ENCODE data around the gene VANGL2.

VANGL2 gene

DNA sequence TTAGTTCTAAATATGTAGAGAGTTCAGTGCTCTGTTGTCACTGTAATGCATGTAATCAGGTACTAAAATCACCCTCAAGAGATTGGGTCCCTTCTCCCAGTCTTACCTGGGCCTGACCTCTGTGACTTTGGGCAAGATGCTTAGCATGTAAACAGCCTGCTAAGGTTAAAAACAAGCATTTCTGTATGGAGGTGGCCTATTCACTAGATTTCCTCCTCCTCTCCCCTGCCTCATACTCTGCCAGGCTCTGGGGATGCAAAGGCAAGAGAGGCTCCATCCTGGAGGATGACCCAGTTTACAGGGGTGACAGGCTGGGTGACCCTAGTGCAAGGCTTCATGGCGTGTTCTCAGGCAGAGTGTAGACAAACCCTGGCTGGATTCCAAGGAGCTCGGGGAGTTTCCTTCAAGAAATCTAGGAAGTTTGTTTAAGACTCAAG lies 28.8 kb downstream of the VANGL2 start:
- no peak for DNase-seq

GRCh38 chr1:160429702-160430535 lies 29.6 kb downstream of the VANGL2 start:
- no peak for DNase-seq

DNA sequence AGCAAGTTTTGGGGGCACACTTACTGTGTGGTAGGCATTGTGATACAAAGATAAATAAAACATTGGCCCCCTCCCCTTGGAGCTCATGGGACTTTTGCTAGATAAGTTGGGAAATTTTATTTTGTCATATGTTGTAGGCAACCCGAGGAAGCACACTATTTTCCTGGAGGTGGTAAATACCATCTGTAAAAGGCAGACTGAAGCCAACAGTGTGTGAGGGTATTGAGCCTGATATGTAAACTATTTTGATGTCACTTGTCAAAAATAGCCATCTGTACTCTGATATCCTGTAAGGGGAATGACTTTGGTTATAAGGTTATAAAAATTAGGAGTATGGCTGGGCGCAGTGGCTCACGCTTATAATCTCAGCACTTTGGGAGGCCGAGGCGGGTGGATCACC lies 30.6 kb downstream of the VANGL2 start:
- no peak for DNase-seq

DNA sequence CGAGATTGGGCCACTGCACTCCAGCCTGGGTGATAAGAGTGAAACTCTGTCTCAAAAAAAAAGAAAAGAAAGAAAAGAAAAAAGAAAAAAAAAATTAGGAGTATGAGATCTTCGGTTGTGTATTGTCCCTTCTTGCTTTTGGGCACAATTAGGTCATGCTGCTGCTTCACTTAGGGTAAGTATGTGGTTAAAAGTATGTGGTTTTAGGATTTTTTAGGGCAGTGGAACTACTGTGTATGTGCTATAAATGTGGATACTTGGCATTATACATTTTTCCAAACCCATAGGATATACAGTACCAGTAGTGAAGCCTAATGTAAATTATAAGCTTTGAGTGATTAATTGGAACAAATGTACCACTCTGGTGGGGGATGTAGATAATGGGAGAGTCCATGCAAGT lies 31.2 kb downstream of the VANGL2 start:
- no peak for DNase-seq

DNA sequence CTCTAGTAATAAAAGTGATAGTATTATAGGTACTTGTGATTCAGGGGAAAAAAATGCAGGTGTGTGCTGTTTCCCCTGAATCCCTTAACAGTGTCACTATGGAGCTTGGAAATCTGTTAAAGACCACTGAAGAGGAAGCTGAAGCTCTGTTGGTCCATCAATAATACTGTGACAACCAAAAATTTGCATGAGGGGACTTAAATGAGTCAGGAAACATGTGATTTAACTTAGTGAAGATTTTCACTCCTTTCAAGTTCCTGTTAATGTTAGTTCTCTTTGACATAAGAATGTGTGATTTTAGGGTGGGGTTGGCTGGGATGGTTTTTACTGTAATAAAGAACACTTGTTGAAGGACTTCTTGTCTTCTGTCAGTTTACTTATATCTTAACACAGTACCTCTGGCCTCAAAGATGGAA lies 32.0 kb downstream of the VANGL2 start:
- DNase-seq, result no peak

DNA sequence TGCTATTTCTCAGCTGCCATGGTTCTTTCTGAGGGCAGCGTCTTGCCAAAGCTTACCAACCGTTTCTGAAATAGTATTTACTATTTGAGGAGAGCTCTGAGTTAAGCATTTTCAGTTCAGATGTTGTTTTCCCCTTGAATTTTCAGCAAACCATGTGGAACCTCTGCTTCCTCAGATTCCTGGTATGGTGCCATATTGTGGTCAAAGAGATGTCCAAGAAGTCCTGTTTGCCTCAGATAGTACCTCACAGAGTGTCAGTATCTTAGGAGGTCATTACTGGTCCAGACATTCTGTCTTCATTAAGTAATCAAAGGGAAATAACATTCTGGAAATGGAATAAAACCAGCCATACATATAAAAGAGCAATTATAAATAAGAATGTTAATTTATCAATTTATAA lies 36.6 kb downstream of the VANGL2 start:
- no peak for DNase-seq

GRCh38 chr1:160437432-160438316 lies 37.3 kb downstream of the VANGL2 start:
- no peak for DNase-seq

GRCh38 chr1:160438317-160438918 lies 38.1 kb downstream of the VANGL2 start:
- DNase-seq, result no peak

DNA sequence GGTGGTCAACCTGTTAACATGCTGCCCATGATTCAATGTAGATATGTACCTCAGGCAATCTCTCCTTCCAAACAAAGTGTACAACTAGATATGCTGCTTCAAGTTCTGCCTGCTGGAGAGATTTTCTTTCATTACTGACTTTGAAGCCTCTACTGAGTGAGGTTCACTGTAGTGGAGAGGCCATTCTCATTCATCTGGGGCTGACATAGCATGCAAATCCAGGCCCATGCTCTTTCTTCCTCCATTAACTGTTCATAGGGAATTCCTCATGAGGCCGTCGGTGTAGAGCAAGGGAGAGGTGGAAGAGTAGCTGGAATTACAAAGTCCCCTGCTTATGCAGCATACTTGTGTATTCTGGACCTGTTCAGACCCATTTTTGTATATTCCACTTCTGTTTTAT lies 38.6 kb downstream of the VANGL2 start:
- no peak for DNase-seq

DNA sequence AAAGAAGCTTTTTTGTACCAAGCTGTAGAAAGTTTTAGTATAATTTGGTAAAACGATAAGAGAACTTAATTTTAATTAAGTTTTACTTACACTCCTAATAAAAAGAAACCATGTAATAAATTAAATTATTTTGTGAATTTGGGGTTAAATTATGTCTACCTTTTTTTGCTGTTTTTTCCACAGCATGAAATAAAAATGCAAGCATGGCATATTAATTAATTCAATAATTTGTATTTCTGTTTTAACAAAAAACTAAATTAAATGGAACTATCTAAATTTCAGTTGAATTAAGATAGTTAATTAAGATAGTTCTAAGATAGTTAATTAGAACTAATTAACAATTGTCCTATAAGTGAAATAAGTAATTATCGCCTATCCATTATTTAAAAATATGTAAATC lies 39.4 kb downstream of the VANGL2 start:
- DNase-seq, result no peak

- no peak for DNase-seq
Observed at GRCh38 chr1:160446945-160447600, 46.7 kb downstream of the VANGL2 start.

DNA sequence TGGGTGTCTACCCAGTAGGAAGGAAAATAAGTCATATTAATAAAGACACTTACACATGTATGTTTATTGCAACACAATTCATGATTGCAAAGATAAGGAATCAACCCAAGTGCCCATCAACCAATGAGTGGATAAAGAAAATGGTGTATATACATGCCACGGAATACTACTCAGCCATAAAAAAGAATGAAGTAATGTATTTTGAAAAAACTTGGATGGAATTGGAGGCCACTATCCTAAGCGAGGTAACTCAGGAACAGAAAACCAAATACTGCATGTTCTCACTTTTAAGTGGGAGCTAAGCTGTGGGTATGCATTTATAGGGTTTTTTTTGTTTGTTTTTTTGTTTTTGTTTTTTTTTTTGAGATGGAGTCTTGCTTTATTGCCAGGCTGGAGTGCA lies 49.1 kb downstream of the VANGL2 start:
- DNase-seq, result no peak

DNA sequence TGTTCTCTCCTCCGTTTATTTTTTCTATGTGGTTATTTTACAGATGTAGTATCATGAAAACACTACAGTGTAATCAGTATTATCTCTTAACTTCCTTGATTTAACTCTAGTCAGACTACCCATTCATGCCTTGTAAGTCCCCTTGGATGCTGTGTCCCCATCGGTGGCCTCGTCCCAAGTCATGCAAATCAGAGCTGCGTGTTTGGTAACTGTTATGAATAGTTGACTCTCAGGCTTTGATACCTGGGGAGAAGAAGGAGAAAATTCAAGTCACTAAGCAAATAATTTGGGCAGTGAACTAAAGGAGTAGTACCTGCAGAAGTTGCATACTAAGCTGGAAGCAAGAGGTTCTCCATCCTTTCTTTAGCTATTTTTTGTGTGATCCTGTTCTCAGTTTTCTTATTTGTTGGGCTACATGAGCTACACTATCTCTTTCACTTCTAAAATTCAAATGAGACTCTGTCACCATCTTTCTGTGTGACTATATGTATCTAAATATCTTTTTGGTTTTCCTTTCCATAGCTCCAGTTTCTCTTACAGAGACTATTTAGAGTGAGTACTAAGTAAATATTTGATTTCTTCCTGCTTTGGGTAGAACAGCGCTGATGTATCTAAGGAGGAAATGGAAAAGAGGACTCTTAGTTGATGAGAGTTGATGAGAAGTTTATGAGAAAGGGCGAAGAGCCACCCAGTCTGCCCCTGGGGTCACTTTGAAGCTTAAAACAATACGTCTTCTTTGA lies 50.9 kb downstream of the VANGL2 start:
- no peak for DNase-seq

- no peak for DNase-seq
Observed at GRCh38 chr1:160451859-160452232, 51.5 kb downstream of the VANGL2 start.

DNA sequence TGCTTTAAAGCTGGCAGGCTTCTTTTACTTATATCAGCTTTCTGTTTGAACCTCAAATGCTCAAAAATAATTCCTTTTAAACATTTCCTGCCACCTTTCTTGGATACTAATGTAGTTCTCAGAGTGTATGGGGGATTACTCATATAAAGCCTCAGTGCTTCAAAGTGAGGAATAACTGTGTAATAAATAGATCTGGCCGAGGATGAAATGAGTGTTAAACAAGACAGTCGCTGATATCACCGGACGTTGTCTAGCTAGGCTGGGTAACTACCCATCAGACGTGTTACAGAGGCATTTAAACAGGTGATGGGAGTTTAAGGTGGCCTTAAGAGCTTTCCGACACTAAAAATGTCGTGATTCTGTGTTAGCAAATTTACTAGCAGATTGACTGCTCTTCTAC lies 53.1 kb downstream of the VANGL2 start:
- DNase-seq, result no peak

- no peak for DNase-seq
Observed at GRCh38 chr1:160454371-160455152, 54.2 kb downstream of the VANGL2 start.

- DNase-seq, result no peak
Observed at GRCh38 chr1:160455153-160455517, 54.8 kb downstream of the VANGL2 start.

DNA sequence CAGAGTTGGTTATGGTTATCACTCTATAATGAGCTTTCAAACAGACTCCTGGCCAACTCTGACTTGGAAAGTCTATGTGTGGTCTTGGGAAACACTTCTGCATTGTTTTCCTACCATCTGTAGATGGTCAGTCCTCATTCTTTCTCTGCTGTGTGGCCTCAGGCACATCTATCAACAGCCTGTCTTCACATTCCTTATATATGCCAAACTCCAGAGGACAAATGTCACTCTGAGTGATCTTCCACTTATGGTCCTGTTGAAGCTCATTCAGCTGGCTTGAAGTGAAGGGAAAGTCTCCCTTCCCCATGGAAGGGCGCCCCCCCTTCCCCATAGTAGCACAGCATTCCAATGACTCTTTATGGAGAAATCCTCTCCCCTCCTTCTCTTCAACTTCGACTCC lies 58.7 kb downstream of the VANGL2 start:
- no peak for DNase-seq

DNA sequence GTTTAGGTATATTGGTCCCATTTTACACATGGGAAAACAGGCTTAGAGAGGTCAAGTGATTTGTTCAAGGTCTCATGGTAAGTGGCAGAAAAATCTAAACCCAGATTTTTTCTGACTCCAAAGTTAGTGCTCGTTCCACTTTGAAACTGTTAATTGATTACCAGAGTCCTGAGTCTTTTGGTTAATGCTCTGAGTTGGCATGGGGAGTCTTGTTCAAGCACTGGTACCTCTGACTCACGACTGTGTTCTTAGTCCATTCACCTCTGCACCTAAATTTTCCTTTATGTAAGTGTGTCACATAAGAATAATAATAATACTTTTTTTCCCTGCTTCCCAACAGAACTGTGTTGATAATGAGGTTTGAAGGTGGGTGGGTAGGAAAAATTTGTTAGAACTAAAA lies 59.3 kb downstream of the VANGL2 start:
- no peak for DNase-seq

GRCh38 chr1:160460214-160460642 lies 59.9 kb downstream of the VANGL2 start:
- no peak for DNase-seq

GRCh38 chr1:160460683-160461287 lies 60.4 kb downstream of the VANGL2 start:
- no peak for DNase-seq

Data from KG1 (cell line).